ENCODE data around the gene NELFB.
A peak's percentile ranks its signal among the peaks of the same experiment; 100 is the strongest.

The NELFB gene

GRCh38 chr9:137250329-137251193, 4.6 kb upstream of the NELFB start:
- DNase-seq, result no peak

- no peak for DNase-seq
Measured at GRCh38 chr9:137251194-137251461, 4.0 kb upstream of the NELFB start, which contains the start of gene STPG3. STPG3 (plus strand) TSS chr9:137251286; CDS start chr9:137251287, 1 bp downstream.

- DNase-seq, result no peak
Measured at GRCh38 chr9:137251490-137252268, 3.4 kb upstream of the NELFB start.

- DNase-seq, result no peak
Measured at GRCh38 chr9:137252555-137253506, 2.3 kb upstream of the NELFB start.

- DNase-seq, result no peak
Measured at GRCh38 chr9:137253717-137254623, 1.2 kb upstream of the NELFB start.

GRCh38 chr9:137255448-137256114, 454 bp downstream of the NELFB start:
- DNase-seq, result no peak

GRCh38 chr9:137256362-137256761, 1.2 kb downstream of the NELFB start:
- DNase-seq, result no peak

- DNase-seq, result no peak
Measured at GRCh38 chr9:137256856-137257255, 1.7 kb downstream of the NELFB start.

GRCh38 chr9:137262173-137262908, 7.2 kb downstream of the NELFB start:
- DNase-seq, result peak; percentile 39

- no peak for DNase-seq
Measured at GRCh38 chr9:137262909-137263285, 7.8 kb downstream of the NELFB start.

GRCh38 chr9:137263506-137263905, 8.4 kb downstream of the NELFB start:
- DNase-seq, result no peak

GRCh38 chr9:137264067-137264466, 8.9 kb downstream of the NELFB start:
- DNase-seq, result no peak

- DNase-seq, result no peak
Measured at GRCh38 chr9:137265496-137266161, 10.5 kb downstream of the NELFB start.

- DNase-seq, result no peak
Measured at GRCh38 chr9:137266162-137266527, 11.0 kb downstream of the NELFB start.

- no peak for DNase-seq
Measured at GRCh38 chr9:137266585-137267453, 11.7 kb downstream of the NELFB start.

- DNase-seq, result no peak
Measured at GRCh38 chr9:137267933-137268355, 12.8 kb downstream of the NELFB start.

- DNase-seq, result no peak
Measured at GRCh38 chr9:137268538-137269201, 13.5 kb downstream of the NELFB start.

- no peak for DNase-seq
Measured at GRCh38 chr9:137269231-137269772, 14.2 kb downstream of the NELFB start.
